ENCODE results near the gene LARGE1.
"Not testable (repeated sequence)": the region's sequence is repeated elsewhere in the genome, so short reads cannot be mapped to it uniquely, and the experiment has no call there.

LARGE1 gene

DNA sequence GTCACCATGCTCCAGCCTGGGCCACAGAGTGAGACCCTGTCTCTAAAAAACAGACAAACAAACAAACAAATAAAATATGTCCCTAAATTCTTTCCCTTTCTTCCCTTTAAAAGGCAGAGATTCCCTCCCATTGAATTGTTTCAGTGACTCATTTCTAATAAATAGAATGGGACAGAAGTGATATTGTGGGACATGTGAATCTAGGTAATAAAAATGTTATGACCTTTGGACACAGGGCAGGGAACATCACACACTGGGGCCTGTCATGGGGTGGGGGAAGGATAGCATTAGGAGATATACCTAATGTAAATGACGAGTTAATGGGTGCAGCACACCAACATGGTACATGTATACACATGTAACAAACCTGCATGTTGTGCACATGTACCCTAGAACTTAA is 459.0 kb downstream of the LARGE1 start:
- not testable (repeated sequence) for FAIRE-seq; DNase-seq (ENCODE audit: insufficient read length, low spot score)

DNA sequence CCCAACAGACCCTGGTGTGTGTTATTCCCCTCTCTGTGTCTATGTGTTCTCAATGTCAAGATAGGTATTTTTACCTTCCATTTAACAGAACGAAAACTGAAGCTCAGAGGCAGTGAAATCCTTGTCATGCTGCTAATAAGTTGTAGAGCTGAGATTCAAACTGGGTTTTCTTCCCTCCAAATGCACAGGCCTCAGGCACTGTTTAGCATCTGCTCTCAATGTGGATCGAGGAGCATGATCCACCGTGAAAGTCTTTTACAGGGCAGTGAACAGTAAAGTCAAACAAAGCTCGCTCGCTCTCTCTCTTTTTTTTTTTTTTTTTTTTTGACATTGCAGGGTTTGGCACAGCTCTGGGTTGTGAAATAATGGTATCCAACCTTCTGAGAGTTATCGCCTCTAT is 461.1 kb downstream of the LARGE1 start:
- FAIRE-seq (no peak), DNase-seq (ENCODE audit: insufficient read length, low spot score) (no peak)

GRCh38 chr22:33456511-33456910 is 463.8 kb downstream of the LARGE1 start:
- FAIRE-seq (no peak), DNase-seq (ENCODE audit: insufficient read length, low spot score) (no peak)

DNA sequence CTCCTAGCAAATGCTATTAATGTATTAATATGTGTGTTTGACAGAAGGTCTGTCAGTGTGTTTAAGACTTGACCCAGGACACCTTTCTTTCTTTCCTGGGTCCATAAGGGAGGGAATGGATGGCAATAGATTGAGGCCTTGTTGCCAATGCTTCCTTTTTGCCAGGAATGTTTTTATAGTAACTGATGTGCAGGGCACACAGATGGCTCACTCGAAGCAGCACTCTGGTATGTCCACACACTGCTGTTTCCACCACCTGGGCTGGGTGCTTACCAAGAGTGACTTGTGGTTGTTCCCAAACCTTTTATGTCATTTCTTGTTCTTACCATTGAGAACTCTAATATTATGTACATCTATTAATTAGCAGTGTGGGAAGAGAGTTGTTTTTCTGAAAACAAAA is 465.2 kb downstream of the LARGE1 start:
- DNase-seq (ENCODE audit: insufficient read length, low spot score) (no peak), FAIRE-seq (no peak)

- DNase-seq (ENCODE audit: insufficient read length, low spot score) (no peak), FAIRE-seq (no peak)
Measured at GRCh38 chr22:33451866-33452469, 468.3 kb downstream of the LARGE1 start.

DNA sequence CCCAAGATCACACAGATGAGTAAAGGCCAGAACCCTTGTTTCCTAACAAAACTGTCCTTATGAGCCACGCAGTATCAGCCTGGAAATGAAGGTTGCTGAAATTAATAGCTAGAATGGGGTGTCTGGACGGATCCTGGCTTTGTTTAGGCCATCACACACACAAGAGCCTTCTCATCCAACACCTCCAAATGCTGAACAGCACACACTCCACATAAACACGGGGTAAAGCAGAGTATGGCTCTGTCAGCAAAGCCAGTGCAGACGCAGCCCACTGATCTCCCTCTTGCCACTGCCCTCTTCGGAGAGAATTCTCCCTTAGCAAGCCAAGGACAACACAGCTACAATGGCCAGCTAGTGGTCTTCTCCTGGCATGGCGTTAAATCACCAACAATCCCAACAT is 469.5 kb downstream of the LARGE1 start:
- FAIRE-seq: no peak
- DNase-seq (ENCODE audit: insufficient read length, low spot score): no peak

- FAIRE-seq: no peak
- DNase-seq (ENCODE audit: insufficient read length, low spot score): no peak
Measured at GRCh38 chr22:33447733-33448132, 472.5 kb downstream of the LARGE1 start.

- DNase-seq (ENCODE audit: insufficient read length, low spot score) (no peak), FAIRE-seq (no peak)
Measured at GRCh38 chr22:33443683-33444082, 476.6 kb downstream of the LARGE1 start.

DNA sequence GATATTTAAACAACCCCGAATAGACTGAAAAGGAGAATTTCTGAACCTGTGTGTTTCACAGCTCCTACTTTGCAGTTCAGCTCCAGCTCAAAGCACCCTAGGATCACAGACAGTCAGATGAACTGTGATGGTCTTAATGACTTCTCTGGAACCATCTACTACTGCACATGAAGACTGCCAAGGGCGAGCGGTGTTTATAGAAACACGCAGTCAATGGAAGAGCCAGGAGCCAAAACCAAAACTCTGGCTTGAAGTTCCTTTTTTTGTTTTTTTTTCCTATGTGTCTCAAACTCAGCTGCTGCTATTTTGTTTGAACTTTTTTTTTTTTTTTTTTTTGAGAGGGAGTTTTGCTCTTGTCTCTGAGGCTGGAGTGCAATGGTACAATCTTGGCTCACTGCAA is 479.5 kb downstream of the LARGE1 start:
- no peak for FAIRE-seq
- no peak for DNase-seq (ENCODE audit: insufficient read length, low spot score)

GRCh38 chr22:33438273-33438672 is 482.0 kb downstream of the LARGE1 start:
- FAIRE-seq (no peak), DNase-seq (ENCODE audit: insufficient read length, low spot score) (no peak)

DNA sequence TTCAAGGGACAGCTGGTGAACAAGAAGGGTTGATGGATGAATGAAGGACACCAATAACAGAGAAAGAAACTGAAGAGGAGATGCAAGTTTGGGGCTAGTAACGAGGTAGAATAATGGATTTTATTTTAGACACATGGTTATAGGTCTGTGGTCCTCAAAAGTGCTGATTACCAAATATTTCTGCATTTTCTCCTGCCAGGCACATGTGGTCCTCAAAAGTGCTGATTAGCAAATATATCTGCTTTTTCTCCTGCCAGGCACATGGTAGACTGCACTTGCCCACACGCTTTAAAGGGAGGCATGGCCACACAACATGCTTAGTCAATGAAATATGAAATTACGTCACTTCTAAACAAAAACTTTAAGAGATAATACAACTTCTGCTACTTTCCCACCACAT is 489.0 kb downstream of the LARGE1 start:
- FAIRE-seq (no peak), DNase-seq (ENCODE audit: insufficient read length, low spot score) (no peak)

DNA sequence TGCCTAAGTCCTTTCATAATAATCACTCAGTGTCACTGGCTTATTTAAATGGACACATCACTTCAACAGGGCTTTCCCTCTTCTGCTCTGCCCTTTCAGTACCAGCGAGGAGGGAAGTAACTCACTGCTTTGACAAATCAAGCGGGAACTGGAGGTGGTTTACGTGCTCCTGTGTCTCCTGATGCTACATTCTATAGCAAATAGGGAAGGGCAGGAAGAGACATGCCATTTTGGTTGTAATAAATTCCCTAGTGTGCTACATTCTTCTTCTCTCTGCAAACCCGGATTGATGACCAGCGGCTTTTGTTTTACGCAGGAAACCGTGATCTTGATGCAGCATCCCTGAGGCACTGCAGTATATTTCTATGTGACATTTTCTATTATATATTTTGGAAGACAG is 491.0 kb downstream of the LARGE1 start:
- FAIRE-seq (no peak), DNase-seq (ENCODE audit: insufficient read length, low spot score) (no peak)

DNA sequence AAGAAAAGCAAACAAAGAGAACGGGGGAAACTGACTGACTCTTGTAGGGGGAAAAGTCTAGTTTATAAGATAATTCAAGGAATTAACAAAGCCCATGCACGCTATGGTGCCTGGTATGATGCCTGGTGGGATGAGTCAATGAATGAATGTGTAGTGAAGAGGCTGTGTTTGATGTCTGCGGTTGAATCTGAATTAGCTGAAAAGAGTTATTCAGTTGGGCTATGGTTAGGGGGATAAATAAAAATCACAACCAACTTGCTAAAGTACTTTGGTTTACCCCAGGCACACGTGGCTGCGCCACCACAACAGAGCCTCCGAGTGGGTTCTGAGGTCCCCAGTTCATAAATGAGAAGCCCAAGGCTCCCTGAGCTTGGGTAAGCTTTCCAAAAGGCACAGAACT is 492.8 kb downstream of the LARGE1 start:
- FAIRE-seq (no peak), DNase-seq (ENCODE audit: insufficient read length, low spot score) (no peak)

- no peak for DNase-seq (ENCODE audit: insufficient read length, low spot score)
- no peak for FAIRE-seq
Measured at GRCh38 chr22:33426451-33426850, 493.8 kb downstream of the LARGE1 start.

GRCh38 chr22:33421859-33422258 is 498.4 kb downstream of the LARGE1 start:
- DNase-seq (ENCODE audit: insufficient read length, low spot score): no peak
- FAIRE-seq: no peak

- FAIRE-seq: no peak
- DNase-seq (ENCODE audit: insufficient read length, low spot score): no peak
Measured at GRCh38 chr22:33418484-33418883, 501.8 kb downstream of the LARGE1 start.

DNA sequence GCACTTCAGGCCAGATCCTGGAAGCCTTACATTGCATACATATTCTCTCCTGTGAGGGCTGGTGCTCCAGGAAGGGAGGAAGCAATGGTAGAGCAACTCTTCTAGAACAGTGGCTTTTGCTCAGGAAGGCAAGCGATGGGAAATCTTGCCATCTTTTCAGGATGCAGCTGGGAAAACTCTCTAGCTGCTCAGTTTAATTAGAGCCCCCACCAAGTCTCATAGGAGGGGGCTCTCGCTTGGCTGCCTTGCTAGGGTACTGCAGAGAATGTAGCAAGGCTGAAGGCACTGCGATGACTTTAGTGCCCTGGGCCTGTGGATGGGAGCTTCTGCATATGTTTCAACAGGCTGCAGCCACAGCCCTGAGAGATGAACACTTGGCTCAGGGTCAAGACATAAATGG is 504.9 kb downstream of the LARGE1 start:
- no peak for FAIRE-seq

DNA sequence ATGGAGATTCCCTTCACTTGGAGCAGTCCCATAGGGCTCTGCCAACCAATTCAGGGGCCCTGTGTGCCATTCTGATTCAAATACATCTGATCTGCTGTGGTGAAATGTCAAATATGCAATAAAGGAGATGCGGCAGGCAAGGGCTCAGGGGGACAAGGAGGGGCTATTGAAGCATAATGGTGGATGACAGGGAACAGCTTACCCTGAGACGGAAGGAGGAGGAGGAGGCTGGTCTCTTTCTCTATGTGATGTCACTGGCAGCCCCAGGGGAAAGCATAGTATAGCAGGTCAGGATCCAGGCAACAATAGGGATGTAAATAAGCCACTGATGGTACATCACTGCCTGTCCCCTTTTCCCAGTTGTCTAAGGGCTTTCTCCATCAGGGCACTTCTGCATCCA is 511.2 kb downstream of the LARGE1 start:
- FAIRE-seq (no peak), DNase-seq (ENCODE audit: insufficient read length, low spot score) (no peak)

More for the DNA sequence above, 504.9 kb downstream of the LARGE1 start:
- DNase-seq (ENCODE audit: insufficient read length, low spot score): no peak

DNA sequence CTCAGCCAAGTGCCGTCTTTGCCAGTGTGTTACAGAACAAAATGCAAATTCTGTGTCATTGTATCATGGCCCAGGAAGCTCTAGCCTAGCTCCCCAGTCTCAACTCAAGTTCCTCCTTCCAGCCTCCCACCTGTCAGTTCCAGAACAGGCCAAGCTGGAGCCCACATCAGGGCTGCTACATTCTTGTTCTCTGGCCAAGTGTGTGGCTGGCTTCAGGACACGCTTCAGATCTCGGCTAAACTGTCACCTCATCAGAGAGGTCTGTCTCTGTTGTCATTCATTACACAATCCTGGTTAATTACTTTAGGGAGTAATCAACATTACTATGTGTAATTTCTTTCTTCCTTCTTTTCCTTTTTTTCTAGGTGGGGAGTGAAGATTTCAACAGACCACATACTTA is 515.1 kb downstream of the LARGE1 start:
- FAIRE-seq (no peak), DNase-seq (ENCODE audit: insufficient read length, low spot score) (no peak)

- DNase-seq (ENCODE audit: insufficient read length, low spot score): no peak
- no peak for FAIRE-seq
Measured at GRCh38 chr22:33404723-33405122, 515.6 kb downstream of the LARGE1 start.

DNA sequence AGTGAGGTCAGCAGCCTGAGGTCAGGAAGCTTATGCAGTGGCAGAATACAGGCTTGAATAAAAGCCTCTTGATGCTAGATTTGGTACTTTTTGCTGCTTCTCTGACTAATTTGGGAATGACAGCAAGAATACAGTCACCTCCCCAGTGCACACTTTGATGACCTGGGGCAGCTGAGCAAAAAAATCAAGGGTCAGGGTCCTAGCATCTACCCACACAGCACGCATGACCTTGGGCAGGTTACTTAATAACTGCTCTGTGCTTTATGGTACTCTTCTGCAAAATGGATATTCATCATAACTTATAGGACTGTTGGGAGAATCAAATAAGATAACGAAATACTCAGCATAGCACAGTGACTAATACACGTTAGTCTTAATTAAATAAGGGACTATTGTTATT is 518.0 kb downstream of the LARGE1 start:
- no peak for DNase-seq (ENCODE audit: insufficient read length, low spot score)
- no peak for FAIRE-seq

- FAIRE-seq (no peak), DNase-seq (ENCODE audit: insufficient read length, low spot score) (no peak)
Measured at GRCh38 chr22:33401291-33401690, 519.0 kb downstream of the LARGE1 start.

GRCh38 chr22:33400891-33401290 is 519.4 kb downstream of the LARGE1 start:
- FAIRE-seq (no peak), DNase-seq (ENCODE audit: insufficient read length, low spot score) (no peak)

Data from GM19239 (cell line).